Retinal pigment epithelial cell (primary cell): ENCODE measurements around the gene PPP2R3B.
"Not testable (repeated sequence)": the region's sequence is repeated elsewhere in the genome, so short reads cannot be mapped to it uniquely, and the experiment has no call there.

Experiments
- DNase-seq: peaks from one replicate; pipeline ENCODE4 v3.0.0-alpha.2; 2010; ENCODE audit warnings: low read depth
- H3K4me3 ChIP-seq: 2 replicates; pipeline ENCODE4 v1.5.1; 2011; ENCODE audit warnings: mild to moderate bottlenecking, low read length, control low read depth, moderate library complexity
- CTCF ChIP-seq: conservative IDR thresholded peaks from 2 replicates; pipeline ENCODE4 v1.5.1; 2011; ENCODE audit warnings: low read depth, low read length, control low read depth, inconsistent platforms

Gene PPP2R3B

GRCh38 chrX:418927-419729 lies 32.4 kb upstream of the PPP2R3B start:
- TF ChIP-seq CTCF = no peak
- no peak for DNase-seq
- no peak overlapping the region for H3K4me3 ChIP-seq

DNA sequence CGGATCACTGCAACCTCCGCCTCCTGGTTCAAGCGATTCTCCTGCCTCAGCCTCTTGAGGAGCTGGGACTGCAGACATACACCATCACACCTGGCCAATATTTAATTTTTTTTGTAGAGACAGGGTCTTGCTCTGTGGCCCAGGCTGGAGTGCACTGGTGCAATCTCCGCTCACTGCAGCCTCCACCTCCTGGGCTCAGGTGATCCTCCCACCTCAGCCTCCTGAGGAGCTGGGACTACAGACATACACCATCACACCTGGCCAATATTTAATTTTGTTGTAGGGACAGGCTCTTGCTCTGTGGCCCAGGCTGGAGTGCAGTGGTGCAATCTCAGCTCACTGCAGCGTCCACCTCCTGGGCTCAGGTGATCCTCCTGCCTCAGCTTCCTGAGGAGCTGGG lies 28.8 kb upstream of the PPP2R3B start:
- not testable (repeated sequence) for DNase-seq

GRCh38 chrX:413322-414201 lies 26.9 kb upstream of the PPP2R3B start:
- peak; percentile 31 for TF ChIP-seq CTCF
- peak overlapping the region; percentile 34 for H3K4me3 ChIP-seq
- DNase-seq = peak; percentile 43

More for the DNA sequence above, 28.8 kb upstream of the PPP2R3B start:
- H3K4me3 ChIP-seq = not testable (repeated sequence)

DNA sequence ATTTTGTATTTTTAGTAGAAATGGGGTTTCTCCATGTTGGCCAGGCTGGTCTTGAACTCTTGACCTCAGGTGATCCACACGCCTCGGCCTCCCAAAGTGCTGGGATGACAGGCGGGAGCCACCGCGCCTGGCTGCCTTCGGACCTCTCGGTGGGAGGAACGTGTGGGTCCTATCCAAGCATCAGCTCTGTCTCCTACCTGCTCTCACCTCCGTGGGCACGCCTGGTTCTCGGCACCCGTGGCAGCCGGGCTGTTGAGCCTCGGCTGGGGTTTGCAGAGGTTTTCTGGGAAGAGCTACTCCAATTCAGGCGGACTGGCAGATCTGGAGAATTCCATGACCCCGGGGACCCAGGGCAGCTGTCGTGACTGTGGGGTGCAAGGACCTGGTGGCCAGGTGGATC lies 23.6 kb upstream of the PPP2R3B start:
- DNase-seq = no peak
- no peak for TF ChIP-seq CTCF
- no peak overlapping the region for H3K4me3 ChIP-seq

DNA sequence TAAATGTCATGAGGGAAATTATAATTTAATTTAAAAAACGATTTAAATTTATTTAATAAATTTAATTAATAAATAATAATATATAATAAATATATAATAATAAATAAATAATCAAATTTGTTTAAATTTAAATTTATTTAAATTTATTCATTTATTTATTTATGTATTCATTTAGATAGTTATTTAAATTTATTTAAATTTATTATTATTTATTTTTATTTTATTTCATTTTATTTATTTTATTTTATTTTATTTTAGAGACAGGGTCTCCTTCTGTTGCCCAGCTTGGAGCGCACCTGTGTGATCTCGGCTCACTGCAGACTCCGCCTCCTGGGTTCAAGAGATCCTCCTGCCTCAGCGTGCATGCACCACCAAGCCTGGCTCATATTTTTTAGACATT lies 18.4 kb upstream of the PPP2R3B start:
- no peak for DNase-seq
- H3K4me3 ChIP-seq = no peak overlapping the region
- no peak for TF ChIP-seq CTCF

DNA sequence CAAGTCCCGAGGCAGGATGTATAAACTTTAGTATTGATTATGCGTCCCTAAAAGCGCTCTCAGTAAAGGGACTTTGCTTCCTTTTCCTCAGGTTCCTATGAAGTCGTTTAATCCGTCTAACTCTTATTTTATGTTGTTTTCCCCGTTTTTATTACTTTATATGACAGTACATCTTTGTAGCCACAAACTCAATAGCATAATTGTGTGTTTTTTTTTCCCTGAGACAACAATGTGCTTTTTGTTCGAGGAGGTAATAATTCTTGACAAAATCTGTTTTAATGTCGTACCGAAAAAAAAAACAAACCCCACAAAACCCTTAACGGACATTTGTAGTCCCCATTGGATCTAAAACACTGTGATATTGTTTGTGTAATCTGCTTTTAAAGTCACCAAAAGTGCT lies 17.9 kb upstream of the PPP2R3B start:
- TF ChIP-seq CTCF = no peak
- H3K4me3 ChIP-seq = no peak overlapping the region

GRCh38 chrX:402857-403256 lies 16.1 kb upstream of the PPP2R3B start:
- TF ChIP-seq CTCF = no peak
- DNase-seq = no peak
- H3K4me3 ChIP-seq = no peak overlapping the region

More for the DNA sequence above, 17.9 kb upstream of the PPP2R3B start:
- no peak for DNase-seq
